GM23338 (cell line): ENCODE data around the gene SCP2. TPM values are rescaled to one million over a fixed set of nuclear protein-coding genes. Genes with fewer than 3 reads are reported as not detected.

Source experiments
- ATAC-seq: fragments of 200-7000 bp; cut with Tn5 transposase; 3 replicates; pipeline ENCODE4 v1.9.1; 2020
- DNase-seq: peaks from one replicate; pipeline ENCODE4 v3.0.0-alpha.2; 2015; ENCODE audit warnings: low spot score
- H2AFZ ChIP-seq: fragments of 200-600 bp; sonication (generic); 2 replicates; pipeline ENCODE4 v1.8.0; 2016; ENCODE audit warnings: antibody characterized with exemption, mild to moderate bottlenecking, moderate library complexity
- H3F3A ChIP-seq: fragments of 200-600 bp; sonication (generic); replicated peaks from 2 replicates; pipeline ENCODE4 v1.8.0; 2017; ENCODE audit warnings: antibody characterized with exemption, mixed run types, low read depth
- H3K27ac ChIP-seq: fragments of 200-600 bp; sonication (generic); 2 replicates; pipeline ENCODE4 v1.6.1; 2016; ENCODE audit warnings: low read depth
- H3K27me3 ChIP-seq: fragments of 200-600 bp; sonication (generic); 2 replicates; pipeline ENCODE4 v1.8.0; 2016; ENCODE audit warnings: mild to moderate bottlenecking, mixed run types, moderate library complexity; ENCODE audit not compliant: insufficient read depth
- H3K36me3 ChIP-seq: fragments of 200-600 bp; sonication (generic); 2 replicates; pipeline ENCODE4 v1.8.0; 2016; ENCODE audit warnings: mild to moderate bottlenecking; ENCODE audit not compliant: insufficient read depth
- H3K4me1 ChIP-seq: fragments of 200-600 bp; sonication (generic); 2 replicates; pipeline ENCODE4 v1.8.0; 2016; ENCODE audit warnings: mild to moderate bottlenecking, moderate library complexity; ENCODE audit not compliant: insufficient read depth
- H3K4me2 ChIP-seq: fragments of 200-600 bp; sonication (generic); 2 replicates; pipeline ENCODE4 v1.7.1; 2017; ENCODE audit warnings: mixed run types
- H3K4me3 ChIP-seq: fragments of 200-600 bp; sonication (generic); 2 replicates; pipeline ENCODE4 v1.6.1; 2016; ENCODE audit warnings: mixed run types
- H3K79me2 ChIP-seq: fragments of 200-600 bp; sonication (generic); replicated peaks from 2 replicates; pipeline ENCODE4 v1.8.0; 2017; ENCODE audit warnings: mild to moderate bottlenecking; ENCODE audit not compliant: insufficient read depth
- H3K9me2 ChIP-seq: fragments of 200-600 bp; sonication (generic); 2 replicates; pipeline ENCODE4 v1.8.0; 2017; ENCODE audit not compliant: insufficient read depth
- H4K20me1 ChIP-seq: fragments of 200-600 bp; sonication (generic); replicated peaks from 2 replicates; pipeline ENCODE4 v1.8.0; 2017; ENCODE audit warnings: mild to moderate bottlenecking; ENCODE audit not compliant: insufficient read depth
- H3K27ac Mint-ChIP-seq: 2 replicates; pipeline ENCODE4 v1.8.0; 2020; ENCODE audit warnings: inconsistent platforms, mild to moderate bottlenecking, moderate library complexity, mixed read lengths
- H3K27me3 Mint-ChIP-seq: 3 replicates; pipeline ENCODE4 v1.8.0; 2022; ENCODE audit warnings: low read depth, mild to moderate bottlenecking, moderate library complexity, mixed read lengths, inconsistent platforms; ENCODE audit not compliant: insufficient read depth, poor library complexity
- H3K36me3 Mint-ChIP-seq: 3 replicates; pipeline ENCODE4 v1.8.0; 2021; ENCODE audit warnings: low read depth, mild to moderate bottlenecking, inconsistent platforms, moderate library complexity, mixed read lengths
- H3K4me1 Mint-ChIP-seq: 3 replicates; pipeline ENCODE4 v1.8.0; 2020; ENCODE audit warnings: mild to moderate bottlenecking, inconsistent platforms, mixed read lengths
- H3K4me3 Mint-ChIP-seq: 3 replicates; pipeline ENCODE4 v1.8.0; 2021; ENCODE audit warnings: moderate library complexity, mild to moderate bottlenecking, inconsistent platforms, mixed read lengths
- H3K9me3 Mint-ChIP-seq: 3 replicates; pipeline ENCODE4 v1.8.0; 2020; ENCODE audit warnings: moderate library complexity, mild to moderate bottlenecking, inconsistent platforms, mixed read lengths
- CREB1 ChIP-seq: fragments of 250-450 bp; sonication (Bioruptor Pico); IDR thresholded peaks from 2 replicates; pipeline ENCODE4 v1.5.0; 2020; ENCODE audit warnings: low read depth, mild to moderate bottlenecking, moderate library complexity
- EZH2 ChIP-seq: fragments of 200-600 bp; sonication (generic); IDR thresholded peaks from one replicate; pipeline ENCODE4 v1.8.0; 2017; ENCODE audit warnings: antibody characterized with exemption, mild to moderate bottlenecking, low read depth; ENCODE audit not compliant: unreplicated experiment
- EZH2phosphoT487 ChIP-seq: fragments of 200-600 bp; sonication (generic); IDR thresholded peaks from one replicate; pipeline ENCODE4 v1.8.1; 2018; ENCODE audit warnings: antibody characterized with exemption; ENCODE audit not compliant: unreplicated experiment
- JUNB ChIP-seq: IDR thresholded peaks from one replicate; pipeline ENCODE4 v1.6.1; 2016; ENCODE audit warnings: antibody characterized with exemption; ENCODE audit not compliant: unreplicated experiment
- NANOG ChIP-seq: IDR thresholded peaks from 2 replicates; pipeline ENCODE4 v1.6.1; 2016; ENCODE audit warnings: antibody characterized with exemption, borderline replicate concordance
- POLR2AphosphoS5 ChIP-seq: IDR thresholded peaks from 2 replicates; pipeline ENCODE4 v1.6.1; 2016; ENCODE audit warnings: antibody characterized with exemption, low read depth
- STAT1 ChIP-seq: IDR thresholded peaks from one replicate; pipeline ENCODE4 v1.6.1; 2016; ENCODE audit warnings: antibody characterized with exemption; ENCODE audit not compliant: unreplicated experiment
- ZNF114 ChIP-seq: fragments of 250-450 bp; sonication (Bioruptor Pico); IDR thresholded peaks from 2 replicates; pipeline ENCODE4 v1.5.0; 2020; ENCODE audit warnings: mild to moderate bottlenecking, moderate library complexity
- ZNF331 ChIP-seq: fragments of 250-450 bp; sonication (Bioruptor Pico); IDR thresholded peaks from 2 replicates; pipeline ENCODE4 v1.5.0; 2020; ENCODE audit warnings: low read depth, mild to moderate bottlenecking, moderate library complexity
- polyA plus RNA-seq: library from polyadenylated mRNA; unstranded; fragments of >200 nt; fragmentation: Nextera tagmentation; extraction: Ambion mirVana; gene quantifications from 2 replicates; pipeline ENCODE4 v1.2.1, GENCODE V29; 2016
- total RNA-seq: library from RNA; depleted of rRNA; stranded (reverse); fragments of >200 nt; shearing (Covaris generic); gene quantifications from 2 replicates; pipeline ENCODE4 v1.2.3, GENCODE V29; 2014
- TF ChIP-seq, protein P1 (sequence below): fragments of 250-450 bp; sonication (Bioruptor Pico); IDR thresholded peaks from 2 replicates; pipeline ENCODE4 v1.5.0; 2020; ENCODE audit warnings: mild to moderate bottlenecking, moderate library complexity
- TF ChIP-seq, protein P2 (sequence below), 2 experiments: fragments of 200-600 bp in 1 of 2; sonication (generic) in 1 of 2; conservative IDR thresholded peaks; 2 replicates each; pipeline versions ENCODE4 v1.5.1 to v1.6.1; 2016 to 2017; ENCODE audit warnings: antibody characterized with exemption in 2 of 2, low read depth in 2 of 2, mild to moderate bottlenecking in 2 of 2, moderate library complexity in 1 of 2

Gene SCP2
- total and polyA plus RNA-seq, 2 experiments from 2014 or later: 66.3 to 116 TPM

GRCh38 chr1:52915855-52916220, 11.2 kb upstream of the SCP2 start:
- ATAC-seq: no peak
- Mint-ChIP-seq H3K9me3 (peaks cover 12% of the 10 kb centered on the region; the same call in 2 of the 3 replicates), H3K4me1 (no peaks in the 10 kb centered on the region; the same call in 1 of the 3 replicates), H3K27ac (no peak overlapping the region), H3K27me3 (peaks cover 13% of the 10 kb centered on the region), H3K4me3 (no peak overlapping the region), H3K36me3 (peaks cover 7% of the 10 kb centered on the region; the same call in 2 of the 3 replicates)
- Histone ChIP-seq H3K27me3 (peaks cover 13% of the 10 kb centered on the region), H3K4me1 (peaks cover 14% of the 10 kb centered on the region), H2AFZ (no peak overlapping the region), H3K4me2 (no peak overlapping the region), H4K20me1 (no peaks in the 10 kb centered on the region), H3F3A (no peaks in the 10 kb centered on the region; the same call in 1 of the 2 replicates), H3K9me2 (no peaks in the 10 kb centered on the region), H3K4me3 (no peak overlapping the region), H3K79me2 (no peaks in the 10 kb centered on the region), H3K36me3 (no peaks in the 10 kb centered on the region), H3K27ac (no peak overlapping the region)
- TF ChIP-seq STAT1 (no peak), JUNB (no peak), ZNF114 (CRISPR knock-in tag) (no peak), EZH2 (no peak), ZNF331 (CRISPR knock-in tag) (no peak), NANOG (no peak), CREB1 (CRISPR knock-in tag) (no peak), EZH2phosphoT487 (no peak), POLR2AphosphoS5 (no peak)
- TF ChIP-seq, protein P1, sequence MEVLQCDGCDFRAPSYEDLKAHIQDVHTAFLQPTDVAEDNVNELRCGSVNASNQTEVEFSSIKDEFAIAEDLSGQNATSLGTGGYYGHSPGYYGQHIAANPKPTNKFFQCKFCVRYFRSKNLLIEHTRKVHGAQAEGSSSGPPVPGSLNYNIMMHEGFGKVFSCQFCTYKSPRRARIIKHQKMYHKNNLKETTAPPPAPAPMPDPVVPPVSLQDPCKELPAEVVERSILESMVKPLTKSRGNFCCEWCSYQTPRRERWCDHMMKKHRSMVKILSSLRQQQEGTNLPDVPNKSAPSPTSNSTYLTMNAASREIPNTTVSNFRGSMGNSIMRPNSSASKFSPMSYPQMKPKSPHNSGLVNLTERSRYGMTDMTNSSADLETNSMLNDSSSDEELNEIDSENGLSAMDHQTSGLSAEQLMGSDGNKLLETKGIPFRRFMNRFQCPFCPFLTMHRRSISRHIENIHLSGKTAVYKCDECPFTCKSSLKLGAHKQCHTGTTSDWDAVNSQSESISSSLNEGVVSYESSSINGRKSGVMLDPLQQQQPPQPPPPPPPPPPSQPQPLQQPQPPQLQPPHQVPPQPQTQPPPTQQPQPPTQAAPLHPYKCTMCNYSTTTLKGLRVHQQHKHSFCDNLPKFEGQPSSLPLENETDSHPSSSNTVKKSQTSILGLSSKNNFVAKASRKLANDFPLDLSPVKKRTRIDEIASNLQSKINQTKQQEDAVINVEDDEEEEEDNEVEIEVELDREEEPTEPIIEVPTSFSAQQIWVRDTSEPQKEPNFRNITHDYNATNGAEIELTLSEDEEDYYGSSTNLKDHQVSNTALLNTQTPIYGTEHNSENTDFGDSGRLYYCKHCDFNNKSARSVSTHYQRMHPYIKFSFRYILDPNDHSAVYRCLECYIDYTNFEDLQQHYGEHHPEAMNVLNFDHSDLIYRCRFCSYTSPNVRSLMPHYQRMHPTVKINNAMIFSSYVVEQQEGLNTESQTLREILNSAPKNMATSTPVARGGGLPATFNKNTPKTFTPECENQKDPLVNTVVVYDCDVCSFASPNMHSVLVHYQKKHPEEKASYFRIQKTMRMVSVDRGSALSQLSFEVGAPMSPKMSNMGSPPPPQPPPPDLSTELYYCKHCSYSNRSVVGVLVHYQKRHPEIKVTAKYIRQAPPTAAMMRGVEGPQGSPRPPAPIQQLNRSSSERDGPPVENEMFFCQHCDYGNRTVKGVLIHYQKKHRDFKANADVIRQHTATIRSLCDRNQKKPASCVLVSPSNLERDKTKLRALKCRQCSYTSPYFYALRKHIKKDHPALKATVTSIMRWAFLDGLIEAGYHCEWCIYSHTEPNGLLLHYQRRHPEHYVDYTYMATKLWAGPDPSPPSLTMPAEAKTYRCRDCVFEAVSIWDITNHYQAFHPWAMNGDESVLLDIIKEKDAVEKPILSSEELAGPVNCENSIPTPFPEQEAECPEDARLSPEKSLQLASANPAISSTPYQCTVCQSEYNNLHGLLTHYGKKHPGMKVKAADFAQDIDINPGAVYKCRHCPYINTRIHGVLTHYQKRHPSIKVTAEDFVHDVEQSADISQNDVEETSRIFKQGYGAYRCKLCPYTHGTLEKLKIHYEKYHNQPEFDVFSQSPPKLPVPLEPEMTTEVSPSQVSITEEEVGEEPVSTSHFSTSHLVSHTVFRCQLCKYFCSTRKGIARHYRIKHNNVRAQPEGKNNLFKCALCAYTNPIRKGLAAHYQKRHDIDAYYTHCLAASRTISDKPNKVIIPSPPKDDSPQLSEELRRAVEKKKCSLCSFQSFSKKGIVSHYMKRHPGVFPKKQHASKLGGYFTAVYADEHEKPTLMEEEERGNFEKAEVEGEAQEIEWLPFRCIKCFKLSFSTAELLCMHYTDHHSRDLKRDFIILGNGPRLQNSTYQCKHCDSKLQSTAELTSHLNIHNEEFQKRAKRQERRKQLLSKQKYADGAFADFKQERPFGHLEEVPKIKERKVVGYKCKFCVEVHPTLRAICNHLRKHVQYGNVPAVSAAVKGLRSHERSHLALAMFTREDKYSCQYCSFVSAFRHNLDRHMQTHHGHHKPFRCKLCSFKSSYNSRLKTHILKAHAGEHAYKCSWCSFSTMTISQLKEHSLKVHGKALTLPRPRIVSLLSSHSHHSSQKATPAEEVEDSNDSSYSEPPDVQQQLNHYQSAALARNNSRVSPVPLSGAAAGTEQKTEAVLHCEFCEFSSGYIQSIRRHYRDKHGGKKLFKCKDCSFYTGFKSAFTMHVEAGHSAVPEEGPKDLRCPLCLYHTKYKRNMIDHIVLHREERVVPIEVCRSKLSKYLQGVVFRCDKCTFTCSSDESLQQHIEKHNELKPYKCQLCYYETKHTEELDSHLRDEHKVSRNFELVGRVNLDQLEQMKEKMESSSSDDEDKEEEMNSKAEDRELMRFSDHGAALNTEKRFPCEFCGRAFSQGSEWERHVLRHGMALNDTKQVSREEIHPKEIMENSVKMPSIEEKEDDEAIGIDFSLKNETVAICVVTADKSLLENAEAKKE (CRISPR knock-in tag): no peak
- TF ChIP-seq, protein P2, sequence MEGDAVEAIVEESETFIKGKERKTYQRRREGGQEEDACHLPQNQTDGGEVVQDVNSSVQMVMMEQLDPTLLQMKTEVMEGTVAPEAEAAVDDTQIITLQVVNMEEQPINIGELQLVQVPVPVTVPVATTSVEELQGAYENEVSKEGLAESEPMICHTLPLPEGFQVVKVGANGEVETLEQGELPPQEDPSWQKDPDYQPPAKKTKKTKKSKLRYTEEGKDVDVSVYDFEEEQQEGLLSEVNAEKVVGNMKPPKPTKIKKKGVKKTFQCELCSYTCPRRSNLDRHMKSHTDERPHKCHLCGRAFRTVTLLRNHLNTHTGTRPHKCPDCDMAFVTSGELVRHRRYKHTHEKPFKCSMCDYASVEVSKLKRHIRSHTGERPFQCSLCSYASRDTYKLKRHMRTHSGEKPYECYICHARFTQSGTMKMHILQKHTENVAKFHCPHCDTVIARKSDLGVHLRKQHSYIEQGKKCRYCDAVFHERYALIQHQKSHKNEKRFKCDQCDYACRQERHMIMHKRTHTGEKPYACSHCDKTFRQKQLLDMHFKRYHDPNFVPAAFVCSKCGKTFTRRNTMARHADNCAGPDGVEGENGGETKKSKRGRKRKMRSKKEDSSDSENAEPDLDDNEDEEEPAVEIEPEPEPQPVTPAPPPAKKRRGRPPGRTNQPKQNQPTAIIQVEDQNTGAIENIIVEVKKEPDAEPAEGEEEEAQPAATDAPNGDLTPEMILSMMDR (conservative IDR thresholded peaks at IDR 0.05; ENCODE audit: low read depth in 2 of 2): no peak
- DNase-seq: no peak
